Hematopoietic multipotent progenitor cell treated with erythropoietin and hydrocortisone succinate and interleukin-3 and kit ligand, for 15 days (in vitro differentiated cells): ENCODE results near the gene ADCYAP1R1.

Experiments
- DNase-seq: peaks from one replicate; pipeline ENCODE4 v3.0.0-alpha.2; 2015; ENCODE audit warnings: low spot score

ADCYAP1R1 gene

DNA sequence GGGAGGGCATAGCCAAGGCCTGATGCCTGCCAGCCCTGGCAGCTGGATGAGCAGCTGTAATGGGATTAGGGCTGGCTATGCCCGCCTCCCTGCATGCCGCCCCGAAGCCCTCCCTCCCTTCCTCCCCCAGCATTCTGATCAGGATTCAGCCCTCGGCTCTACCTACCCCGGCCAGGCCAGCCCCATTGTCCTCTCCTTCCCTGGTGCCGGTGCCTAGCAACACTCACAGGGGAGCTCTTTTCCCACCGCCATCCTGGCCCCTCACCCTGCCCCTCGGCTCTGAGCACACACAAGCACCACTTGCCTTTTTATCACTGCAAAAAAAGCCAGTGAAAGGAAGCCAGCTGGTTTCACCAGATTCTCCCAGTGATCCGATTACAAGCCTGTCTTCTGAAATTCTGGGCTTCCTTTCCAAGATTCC is 9.0 kb upstream of the ADCYAP1R1 start:
- no peak for DNase-seq

DNA sequence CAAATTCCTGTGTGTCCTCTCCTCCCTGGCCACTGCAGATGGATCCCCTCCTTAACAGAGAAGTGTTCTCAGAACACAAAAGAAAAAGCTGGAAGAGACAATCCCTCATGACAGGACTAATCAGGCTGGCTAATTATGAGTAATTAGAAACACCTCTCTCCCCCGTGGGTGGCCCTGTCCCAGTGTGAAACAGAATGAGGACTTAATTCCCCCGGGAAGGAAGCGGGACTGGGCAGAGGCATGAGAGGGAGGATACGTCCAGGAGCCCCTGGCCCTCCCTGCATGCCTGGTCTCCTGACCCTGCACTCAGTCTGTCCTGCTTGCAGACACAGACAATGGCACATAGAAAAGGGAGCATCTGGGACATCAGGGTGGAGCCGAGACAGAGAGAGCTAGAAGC is 7.6 kb upstream of the ADCYAP1R1 start:
- no peak for DNase-seq

DNA sequence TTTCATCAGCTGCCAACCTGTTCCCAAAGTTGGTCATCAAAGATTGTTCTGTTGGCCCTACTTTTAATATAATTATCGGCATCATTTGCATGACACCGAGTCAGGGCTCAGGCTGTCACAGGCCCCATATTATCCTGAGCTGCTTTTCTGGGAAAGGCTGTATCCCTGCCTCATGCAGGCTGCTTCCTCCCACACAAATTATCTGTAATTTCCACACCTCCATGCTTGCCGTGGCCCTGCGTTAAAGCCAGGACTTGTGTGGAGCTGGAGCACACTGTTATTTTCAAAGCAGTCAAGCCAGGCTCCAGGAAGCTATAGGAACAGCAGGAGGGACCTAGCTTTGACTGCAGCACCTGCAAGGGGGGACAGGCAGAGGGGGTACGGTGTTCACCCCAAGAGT is 5.4 kb upstream of the ADCYAP1R1 start:
- DNase-seq: no peak

DNA sequence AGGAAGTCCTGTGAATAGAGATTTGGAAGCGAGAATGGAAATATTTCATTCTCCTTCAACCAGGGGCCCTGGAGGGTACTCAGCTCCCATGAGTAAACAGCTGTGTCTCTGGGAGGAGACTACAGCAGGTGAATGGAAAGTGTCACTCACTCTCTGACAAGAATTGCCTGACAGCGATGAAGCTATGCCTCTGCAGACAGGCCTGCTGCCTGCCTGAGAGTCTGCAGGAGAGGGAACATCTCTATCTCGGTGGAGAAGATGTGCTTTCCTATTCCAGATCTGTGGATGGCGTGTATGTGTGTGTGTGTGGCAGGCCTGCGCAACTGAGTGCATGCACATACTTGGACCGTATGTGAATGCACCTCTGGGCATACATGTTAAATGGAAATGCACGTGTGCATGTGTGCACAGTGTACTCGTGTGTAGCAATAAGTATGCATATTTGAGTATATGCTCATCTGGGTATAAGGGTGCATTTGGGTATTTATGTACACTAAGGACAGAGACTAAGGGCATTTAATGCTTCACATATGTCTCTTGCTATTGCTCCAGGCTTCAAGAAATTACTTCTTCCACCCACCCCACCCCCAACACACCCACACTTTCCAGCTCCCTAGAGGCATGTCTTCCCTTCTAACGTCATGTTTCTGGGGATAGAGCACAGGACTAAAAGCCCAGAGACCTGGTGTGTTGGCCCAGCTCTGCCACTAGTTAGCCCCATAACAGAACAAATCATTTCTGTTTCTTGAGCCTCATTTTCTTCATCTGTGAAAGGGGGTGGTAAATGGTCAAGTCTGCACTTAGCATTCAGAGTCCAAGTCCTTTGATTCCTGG is 4.6 kb upstream of the ADCYAP1R1 start:
- no peak for DNase-seq

DNA sequence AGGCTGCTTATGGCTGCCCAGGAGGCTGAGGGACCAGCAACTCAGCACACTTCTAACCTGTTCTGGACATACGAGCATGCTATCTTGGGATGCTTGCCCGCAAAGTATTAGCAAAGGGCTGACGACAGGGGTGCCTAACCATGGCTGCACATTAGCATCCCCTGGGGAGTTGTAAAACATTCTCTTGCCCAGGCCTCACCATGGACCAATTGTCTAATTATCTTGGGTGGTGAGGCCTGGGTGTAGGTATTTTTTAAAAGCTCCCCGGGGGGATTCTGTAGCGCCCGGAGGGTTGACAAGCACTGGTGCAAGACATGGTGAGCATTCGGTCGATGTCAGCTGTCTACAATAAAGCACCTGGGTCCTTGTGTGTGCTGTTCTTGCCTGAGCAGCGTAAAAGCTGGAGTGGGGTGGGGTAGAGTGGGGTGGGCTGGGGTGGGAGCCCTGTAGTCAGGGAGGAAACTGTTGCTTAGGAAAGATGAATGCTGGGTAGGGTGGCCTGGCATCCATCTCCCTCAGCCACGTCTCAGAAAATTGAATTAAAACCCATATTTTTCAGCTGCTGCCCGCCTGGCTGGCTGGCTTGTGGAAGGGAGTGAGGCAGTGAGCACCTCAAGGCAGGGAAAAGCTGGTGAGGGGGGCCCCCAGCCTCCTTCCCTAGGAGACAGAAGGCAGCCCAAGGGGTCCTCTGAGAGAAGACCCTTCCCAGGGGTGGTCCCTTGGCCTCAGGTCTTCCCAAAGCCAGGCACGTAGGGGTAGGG is 2.9 kb upstream of the ADCYAP1R1 start:
- no peak for DNase-seq

DNA sequence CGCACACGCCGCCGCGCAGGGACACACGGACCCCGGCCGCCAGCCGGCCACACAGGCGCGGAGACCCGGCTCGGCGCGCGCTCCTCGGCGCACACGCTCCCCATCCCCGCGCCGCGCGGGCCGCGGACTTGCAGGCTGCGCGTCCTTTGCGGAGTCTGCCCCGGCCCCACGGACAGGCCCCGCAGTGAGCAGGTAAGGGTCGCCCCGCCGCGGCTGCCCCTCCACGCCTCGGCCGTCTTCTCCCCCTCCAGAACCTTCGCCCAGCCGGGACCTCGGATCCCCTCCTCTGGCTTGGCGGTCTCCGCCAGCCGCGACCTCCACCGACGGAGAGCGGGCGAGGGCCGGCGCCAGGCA is 356 bp downstream of the ADCYAP1R1 start:
- no peak for DNase-seq

DNA sequence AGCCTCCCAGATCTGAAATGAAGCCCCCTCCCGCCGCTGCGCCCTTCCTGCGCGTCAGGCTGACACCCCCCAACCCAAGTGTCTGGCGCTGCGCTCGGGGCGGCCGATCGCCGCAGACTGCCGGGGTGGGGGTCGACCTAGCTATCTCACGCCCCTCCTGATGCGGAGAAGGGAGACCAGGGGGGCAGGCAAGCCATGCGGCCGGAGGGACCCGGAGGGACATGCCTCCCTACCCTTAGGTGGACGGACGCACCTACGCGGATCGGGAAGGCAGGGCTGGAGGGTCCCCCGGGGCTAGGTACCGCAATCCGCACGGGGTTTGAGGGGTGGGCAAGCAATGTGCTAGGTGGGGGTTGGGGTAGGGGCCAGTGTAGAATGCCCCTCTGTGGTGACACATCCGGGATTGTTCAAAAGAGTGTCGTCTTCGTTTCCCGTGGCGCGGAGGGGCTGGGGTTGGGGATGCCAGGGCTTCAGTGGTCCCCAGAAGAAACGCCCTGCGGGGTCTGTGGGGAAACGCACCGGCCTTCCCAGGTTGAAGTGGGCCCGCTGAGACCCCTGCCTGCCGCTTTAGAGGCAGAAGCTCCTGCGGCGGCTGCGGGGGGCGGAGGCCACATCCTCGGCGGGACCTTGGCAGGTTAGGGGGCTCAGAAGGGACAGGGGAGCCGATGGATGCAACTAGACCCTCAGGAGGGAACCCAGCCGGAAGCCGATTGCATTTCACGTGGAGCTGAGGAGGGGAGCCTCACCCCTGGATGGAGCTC is 913 bp downstream of the ADCYAP1R1 start:
- no peak for DNase-seq

DNA sequence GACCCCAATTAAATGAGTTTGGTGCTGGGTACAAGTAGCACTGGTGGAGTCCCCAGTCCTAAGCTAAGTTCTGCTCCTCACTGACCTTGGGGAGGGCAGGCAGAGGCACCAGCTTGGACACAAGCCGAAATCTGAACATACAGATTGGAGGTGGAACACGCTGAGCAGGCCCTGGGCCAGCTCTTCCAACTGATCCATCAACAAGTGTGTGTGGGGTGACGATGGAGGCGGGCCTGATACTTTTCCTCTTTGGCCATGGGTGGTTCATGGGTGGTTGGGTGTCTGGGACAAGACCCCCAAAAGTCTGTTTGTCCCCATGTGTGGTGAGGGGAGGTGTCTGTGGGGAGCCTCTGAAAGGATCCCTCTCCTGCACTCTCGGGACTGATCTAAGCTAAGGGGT is 1.9 kb downstream of the ADCYAP1R1 start:
- DNase-seq: no peak

DNA sequence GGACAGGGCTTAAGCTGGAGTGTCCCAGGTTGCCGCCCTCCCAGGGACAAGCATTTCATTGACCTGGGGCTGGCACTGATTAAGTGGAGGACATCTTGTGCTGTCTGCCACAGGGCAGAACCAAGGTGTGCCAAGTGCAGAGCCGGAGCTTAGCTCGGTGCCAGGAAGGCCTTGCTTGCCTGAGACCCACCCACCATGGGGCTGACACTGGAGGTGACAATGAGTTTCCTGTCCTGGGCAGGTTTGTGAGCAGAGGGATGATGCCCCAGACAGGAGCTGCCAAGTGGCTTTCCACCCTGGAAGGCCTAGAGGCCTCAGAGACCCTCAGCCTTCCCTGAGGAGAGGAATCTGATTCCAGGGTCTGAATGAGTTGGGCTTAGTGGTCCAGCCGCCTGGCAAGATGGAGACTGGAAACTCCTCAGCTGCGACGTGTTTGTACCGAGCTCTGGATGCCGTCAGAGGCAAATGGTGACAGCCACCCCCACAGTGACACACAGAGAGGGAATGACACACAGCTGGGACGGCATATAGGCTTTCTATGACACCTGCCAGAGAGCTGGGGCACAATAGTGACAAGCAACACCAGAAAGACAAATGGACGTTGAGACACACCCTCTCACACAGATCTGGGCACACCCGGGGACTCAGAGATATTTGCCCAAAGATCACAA is 2.6 kb downstream of the ADCYAP1R1 start:
- no peak for DNase-seq

DNA sequence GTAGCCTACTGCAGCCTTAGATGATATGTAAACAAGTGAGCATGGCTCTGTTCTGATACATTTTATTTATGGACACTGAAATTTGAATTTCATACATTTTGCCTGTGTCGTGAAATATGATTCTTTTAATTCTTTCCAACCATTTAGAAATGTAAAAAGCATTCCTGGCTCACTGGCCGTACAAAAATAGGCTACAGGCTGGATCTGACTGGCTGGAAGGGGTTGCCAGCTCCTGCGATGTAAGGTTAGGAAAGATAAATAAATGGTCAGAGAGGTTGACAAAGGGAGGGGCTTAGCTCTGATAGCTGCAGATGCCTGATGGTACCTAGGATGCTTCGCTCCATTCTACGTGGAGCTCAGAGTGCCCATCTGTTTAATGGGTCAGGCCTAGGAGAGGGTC is 3.4 kb downstream of the ADCYAP1R1 start:
- no peak for DNase-seq

DNA sequence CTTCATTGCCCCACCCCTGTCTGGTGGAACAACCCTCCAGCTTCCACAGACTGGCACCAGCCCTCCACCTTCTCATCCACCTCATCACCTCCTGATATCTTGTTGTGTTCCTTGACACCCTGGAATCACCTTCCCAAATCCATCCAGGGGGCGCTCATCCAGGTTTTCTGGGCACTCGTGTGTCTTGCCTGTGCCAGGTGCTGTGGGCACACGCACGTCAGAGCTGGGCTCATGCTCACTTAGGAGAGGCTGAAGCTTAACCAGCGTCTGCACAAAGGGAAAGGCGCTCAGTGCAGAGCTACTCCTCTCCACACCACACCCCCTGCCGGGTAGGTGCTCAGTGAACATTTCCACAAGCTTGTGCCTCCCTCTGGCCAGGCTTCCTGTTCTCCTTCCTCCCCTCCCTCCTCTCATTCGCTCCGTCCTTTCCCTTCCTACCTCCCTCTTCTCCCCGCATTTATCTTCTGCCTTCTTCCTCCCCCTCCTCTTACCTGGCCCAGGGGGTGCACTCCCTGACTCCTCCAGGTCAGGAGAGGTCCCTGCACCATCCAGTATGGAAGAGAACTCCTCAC is 4.8 kb downstream of the ADCYAP1R1 start:
- DNase-seq: no peak

DNA sequence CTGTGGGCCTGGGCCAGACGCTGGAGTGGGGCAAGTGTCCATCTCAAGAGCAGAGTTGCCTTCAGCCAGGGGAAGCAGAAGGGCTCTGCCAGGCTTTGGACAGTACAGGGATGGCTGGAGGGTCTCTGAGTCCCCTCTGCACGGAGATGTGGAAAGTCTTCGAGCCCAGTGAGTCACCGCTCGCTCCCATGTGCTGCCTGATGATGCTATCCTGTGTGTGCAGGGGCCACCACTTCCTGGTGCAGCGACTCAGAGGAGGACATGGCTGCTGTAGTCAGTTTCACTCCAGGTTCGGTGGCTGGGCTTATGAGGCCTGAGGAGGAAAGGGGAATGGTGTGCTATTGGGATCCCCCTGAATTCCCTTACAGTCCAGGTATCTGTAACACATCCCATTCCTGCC is 6.0 kb downstream of the ADCYAP1R1 start:
- DNase-seq: no peak

DNA sequence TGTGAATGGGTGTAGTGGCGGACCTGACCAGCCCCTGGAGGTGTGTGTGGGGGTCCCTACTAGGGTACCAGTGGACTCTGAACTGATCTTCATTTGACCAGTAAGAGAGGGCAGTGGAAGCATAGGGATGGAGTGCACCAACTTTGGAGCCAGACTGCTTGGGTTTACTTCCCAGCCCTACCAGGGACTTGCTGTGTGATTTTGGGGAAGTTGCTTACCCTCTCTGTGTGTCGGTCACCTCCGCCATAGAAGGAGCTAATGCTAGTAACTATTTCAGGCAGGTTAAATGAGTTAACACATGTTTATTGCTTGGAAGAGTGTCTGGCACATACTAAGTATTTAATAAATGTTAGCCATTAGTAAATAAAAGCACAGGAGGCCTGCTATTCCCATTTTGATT is 6.6 kb downstream of the ADCYAP1R1 start:
- DNase-seq: no peak

DNA sequence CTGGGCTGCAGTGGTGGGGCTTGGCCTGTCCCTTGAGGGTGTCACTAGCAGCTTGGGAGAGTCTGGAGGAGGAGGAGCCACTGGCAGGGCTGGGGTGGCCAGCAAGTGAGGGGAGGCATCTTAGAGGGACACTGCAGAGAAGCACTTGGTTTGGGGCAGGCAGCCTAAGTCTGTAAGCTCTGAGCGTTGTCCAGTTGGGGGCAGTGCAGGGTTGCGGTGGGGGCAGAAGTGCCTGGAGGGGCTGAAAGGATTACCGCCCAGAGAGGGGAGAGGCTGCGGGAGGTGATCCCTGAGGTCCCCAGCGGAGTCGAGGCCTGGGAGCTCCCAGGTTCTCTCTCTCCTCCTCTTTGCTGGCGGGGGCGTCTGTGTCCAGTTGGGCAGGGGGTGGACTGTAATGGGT is 7.4 kb downstream of the ADCYAP1R1 start:
- DNase-seq: no peak

DNA sequence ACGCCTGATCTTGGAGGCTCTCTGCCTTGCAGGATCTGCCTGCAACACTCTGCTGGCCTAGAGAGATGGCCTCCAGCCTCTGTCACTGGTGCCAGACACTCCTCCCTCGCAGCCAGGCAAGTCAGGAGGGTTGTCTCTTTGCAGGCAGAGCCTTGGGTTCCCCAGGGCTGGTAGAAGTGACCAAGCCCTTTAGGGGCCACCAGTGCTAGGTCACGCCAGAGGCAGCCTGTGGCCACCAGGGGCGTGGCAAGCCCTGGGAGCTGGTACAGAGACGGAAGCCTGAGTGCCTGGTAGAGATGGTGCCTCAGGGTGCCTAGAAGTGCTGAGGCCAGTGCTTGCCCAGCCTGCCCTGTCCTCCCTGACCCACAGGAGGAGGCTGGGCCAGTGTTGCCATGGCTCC is 9.1 kb downstream of the ADCYAP1R1 start:
- no peak for DNase-seq

DNA sequence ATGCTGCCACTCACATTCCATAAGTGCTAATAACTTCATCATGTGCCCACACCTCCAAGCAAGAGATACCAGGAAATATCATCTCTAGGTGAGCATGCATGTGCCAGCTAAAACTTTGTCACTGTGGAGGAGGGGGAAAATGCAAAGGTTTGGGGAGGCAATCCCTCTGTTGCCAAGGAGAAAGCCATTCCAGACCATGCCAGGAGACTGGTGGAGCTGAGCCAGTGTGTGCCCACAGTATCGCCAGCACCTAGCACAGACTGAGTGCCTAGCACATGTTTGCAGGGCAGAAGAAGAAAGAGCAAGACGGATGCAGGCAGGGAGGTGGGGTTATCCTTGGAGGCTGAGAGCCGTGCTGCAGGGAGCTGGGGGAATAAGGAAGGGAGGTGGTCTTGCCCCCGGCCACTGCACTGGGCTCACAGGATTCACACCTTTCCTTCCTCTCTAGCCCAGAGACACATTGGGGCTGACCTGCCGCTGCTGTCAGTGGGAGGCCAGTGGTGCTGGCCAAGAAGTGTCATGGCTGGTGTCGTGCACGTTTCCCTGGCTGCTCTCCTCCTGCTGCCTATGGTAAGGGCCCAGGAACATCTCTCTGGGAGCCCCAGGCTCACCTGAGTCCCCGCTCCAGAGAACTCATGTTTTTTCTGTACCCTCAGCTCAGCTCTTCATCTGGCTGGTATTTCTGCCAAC is 10.8 kb downstream of the ADCYAP1R1 start:
- no peak for DNase-seq

DNA sequence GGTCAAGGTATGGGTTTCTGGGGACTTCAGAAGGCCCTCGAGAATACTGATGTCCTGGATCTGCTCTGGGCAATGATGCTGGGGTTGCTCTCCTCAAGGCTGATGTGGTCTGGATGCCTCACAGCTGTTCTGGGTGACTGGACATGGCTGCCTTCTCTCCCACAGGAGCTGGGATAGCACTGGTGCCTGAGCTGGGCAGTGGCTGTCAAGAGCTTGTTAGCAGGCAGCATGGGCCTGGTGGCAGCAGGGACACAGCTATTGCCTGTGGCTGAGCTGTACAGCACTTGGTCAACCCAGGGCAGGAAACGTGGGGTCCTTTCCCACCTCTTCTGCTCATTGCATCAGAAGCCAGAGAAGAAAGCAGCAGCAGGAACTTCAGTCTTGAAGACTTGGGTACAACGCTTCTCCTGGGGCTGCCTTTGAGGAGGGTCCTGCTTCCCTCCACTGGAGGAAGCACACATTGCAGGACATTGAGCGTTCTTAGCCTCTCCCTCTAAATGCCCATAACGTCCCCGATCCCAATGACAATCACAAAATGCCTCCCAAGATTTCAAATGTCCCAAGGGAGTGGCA is 13.0 kb downstream of the ADCYAP1R1 start:
- no peak for DNase-seq

DNA sequence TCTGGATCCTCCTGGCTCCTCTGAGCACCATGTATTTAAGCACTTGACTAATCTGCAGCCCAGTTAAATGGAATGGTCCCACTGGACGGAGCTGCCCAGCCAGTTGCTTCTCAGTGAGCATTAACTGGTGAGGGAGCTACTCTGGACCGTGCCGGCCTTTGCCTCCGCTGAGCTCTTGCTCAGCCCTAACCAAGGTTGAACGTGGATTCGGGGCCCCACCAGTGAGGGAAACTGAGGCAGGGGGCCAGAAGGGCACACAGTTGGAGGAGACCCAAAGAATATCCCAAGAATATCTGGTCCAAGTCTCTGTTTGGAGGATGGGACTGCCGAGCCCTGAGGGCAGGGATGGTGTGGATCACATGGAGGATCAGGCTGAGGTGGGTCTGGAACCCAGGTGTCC is 13.7 kb downstream of the ADCYAP1R1 start:
- DNase-seq: no peak

DNA sequence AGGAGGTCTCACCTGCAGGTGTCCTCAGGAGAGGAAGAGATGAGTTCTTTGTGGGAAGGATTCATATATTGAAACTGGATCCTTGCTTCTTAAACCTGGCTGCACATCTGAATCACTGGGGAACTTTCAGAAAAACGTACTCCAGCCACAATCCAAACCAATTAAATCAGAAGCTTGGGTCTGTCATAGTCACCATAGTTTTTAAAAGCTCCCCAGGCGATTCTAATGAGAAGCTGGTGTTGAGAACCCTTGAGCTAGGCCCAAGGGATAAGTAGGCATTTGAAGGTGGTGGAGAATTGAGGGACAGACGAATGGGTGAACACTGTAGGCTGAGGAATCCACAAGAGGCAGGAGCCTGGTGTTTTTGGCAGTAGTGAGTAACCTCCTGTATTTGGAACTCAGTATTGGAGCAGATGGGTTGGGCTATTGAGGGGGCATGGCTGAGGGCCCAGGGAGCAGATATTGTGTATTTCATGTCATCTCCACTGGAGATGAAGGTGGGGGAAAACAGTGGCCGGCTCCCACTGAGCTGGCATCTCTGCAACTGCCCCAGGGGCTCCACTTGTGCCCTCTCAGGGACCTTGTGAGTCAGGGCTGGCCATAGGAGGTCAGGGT is 14.5 kb downstream of the ADCYAP1R1 start:
- no peak for DNase-seq

DNA sequence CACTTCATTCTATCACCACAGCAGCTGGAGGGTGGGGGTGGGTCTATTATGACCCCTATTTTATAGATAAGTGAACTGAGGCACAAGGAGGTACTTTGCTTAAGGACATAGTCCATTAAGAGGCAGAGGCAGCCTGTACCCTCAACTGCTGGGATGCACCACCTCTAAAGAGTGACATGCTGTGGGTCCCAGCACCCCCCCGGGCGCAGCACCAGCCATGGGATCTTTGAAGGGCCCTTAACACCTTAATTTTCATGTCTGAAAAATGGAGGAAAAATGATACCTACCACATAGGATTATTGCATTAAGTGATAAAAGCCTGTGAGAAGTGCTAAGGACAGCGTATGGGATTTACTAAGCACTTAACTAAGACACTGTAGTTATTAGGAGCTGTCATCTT is 15.4 kb downstream of the ADCYAP1R1 start:
- DNase-seq: no peak
